ENCODE measurements around the gene HERPUD1. TPM values are rescaled to one million over a fixed set of nuclear protein-coding genes. Genes with fewer than 3 reads are reported as not detected.
"Not testable (repeated sequence)": the region's sequence is repeated elsewhere in the genome, so short reads cannot be mapped to it uniquely, and the experiment has no call there.

The HERPUD1 gene, protein sequence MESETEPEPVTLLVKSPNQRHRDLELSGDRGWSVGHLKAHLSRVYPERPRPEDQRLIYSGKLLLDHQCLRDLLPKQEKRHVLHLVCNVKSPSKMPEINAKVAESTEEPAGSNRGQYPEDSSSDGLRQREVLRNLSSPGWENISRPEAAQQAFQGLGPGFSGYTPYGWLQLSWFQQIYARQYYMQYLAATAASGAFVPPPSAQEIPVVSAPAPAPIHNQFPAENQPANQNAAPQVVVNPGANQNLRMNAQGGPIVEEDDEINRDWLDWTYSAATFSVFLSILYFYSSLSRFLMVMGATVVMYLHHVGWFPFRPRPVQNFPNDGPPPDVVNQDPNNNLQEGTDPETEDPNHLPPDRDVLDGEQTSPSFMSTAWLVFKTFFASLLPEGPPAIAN
- total RNA-seq (100 to 1,000 TPM; 217 to 227 TPM), total RNA-seq (68.2 to 262 (median 147) reads per million in 172 experiments)
- polyA plus RNA-seq (2013, experiment 1 of 2) = 57.4 TPM
- polyA plus RNA-seq (2013, experiment 2 of 2) = 95.6 TPM

- ChIA-PET POLR2A (interaction anchor here (0.6 to 4.5 kb wide), 30 partner anchors 8 to 610 kb away, joined by 3 to 51 read pairs (median 4); partner anchors contain the start of genes ADGRG5, BBS2, CIAPIN1 and COQ9), CTCF (no interaction called here)
- no peaks in the 10 kb centered on the region for H3K9me3 ChIP-seq (ENCODE audit: control insufficient read depth in 1 of 2, insufficient read depth in 1 of 2, low read length in 2 of 2)
- Mint-ChIP-seq H3K27ac (peak within 1 kb of the TSS; percentile 96), H3K9me3 (no peaks in the 10 kb centered on the region), H3K27me3 (no peaks in the 10 kb centered on the region), H3K4me1 (ENCODE audit: low read depth) (peaks cover 39% of the 10 kb centered on the region), H3K4me3 (peak within 1 kb of the TSS; percentile 99), H3K36me3 (ENCODE audit: low read depth) (peaks cover 51% of the 10 kb centered on the region)
- ATAC-seq (ENCODE audit: poor library complexity) = peak; percentile 96
- DNase-seq = peak; percentile 98 to 100 (median 99)
- H3K27me3 ChIP-seq (ENCODE audit: control insufficient read depth in 1 of 2, insufficient read depth in 2 of 2, low read length in 2 of 2) = no peaks in the 10 kb centered on the region
- H3K4me1 ChIP-seq (ENCODE audit: insufficient read depth, low read length) = peaks cover 28% of the 10 kb centered on the region
- intact Hi-C loops (cut with DNase I, micrococcal nuclease) = loop anchor here (2.0 to 10.0 kb wide), 9 partner anchors 57 to 803 kb away; partner anchors contain the start of genes SLC12A3 (in 2 of the 2), ARL2BP (in 1 of the 2), CCDC102A (in 1 of the 2) and KATNB1 (in 1 of the 2)
- peak within 1 kb of the TSS; percentile 81 to 93 for H3K27ac ChIP-seq (ENCODE audit: low read depth in 1 of 2, low read length in 2 of 2)
- peaks cover 27% of the 10 kb centered on the region for H3K36me3 ChIP-seq (ENCODE audit: insufficient read depth, low read length)
- TF ChIP-seq, protein P1, sequence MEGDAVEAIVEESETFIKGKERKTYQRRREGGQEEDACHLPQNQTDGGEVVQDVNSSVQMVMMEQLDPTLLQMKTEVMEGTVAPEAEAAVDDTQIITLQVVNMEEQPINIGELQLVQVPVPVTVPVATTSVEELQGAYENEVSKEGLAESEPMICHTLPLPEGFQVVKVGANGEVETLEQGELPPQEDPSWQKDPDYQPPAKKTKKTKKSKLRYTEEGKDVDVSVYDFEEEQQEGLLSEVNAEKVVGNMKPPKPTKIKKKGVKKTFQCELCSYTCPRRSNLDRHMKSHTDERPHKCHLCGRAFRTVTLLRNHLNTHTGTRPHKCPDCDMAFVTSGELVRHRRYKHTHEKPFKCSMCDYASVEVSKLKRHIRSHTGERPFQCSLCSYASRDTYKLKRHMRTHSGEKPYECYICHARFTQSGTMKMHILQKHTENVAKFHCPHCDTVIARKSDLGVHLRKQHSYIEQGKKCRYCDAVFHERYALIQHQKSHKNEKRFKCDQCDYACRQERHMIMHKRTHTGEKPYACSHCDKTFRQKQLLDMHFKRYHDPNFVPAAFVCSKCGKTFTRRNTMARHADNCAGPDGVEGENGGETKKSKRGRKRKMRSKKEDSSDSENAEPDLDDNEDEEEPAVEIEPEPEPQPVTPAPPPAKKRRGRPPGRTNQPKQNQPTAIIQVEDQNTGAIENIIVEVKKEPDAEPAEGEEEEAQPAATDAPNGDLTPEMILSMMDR (IDR thresholded peaks at IDR 0.05) = peak; percentile 27
- peak within 1 kb of the TSS; percentile 99 for H3K4me3 ChIP-seq (ENCODE audit: low read length)
These were observed at the start of gene HERPUD1 for GRCh38 chr16:56931892-56932720. HERPUD1 (plus strand) TSS chr16:56932142; CDS start chr16:56932245, 103 bp downstream.

DNA sequence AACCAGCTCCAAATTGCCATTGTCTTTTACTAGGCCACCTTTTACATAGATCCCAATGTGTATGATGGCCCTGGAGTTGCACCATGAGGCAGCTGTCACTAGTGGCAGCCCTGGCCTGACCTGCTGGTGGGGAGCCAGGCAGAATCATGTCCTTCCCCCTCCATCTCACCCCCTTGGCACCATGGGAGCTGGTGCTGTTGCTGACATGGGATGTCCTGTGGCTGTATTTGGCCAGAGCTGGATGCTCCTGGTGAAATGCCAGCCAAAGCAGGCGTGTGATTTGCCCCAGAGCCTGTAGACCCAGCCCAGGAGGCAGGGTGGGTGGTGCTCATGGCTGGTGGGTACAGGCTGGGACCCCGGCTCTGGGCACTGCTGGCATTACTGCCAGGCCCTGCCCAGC is 48.4 kb upstream of the HERPUD1 start:
- Mint-ChIP-seq H3K27ac (no peak overlapping the region), H3K4me1 (ENCODE audit: low read depth) (no peaks in the 10 kb centered on the region), H3K36me3 (ENCODE audit: low read depth) (no peaks in the 10 kb centered on the region), H3K9me3 (no peaks in the 10 kb centered on the region), H3K4me3 (no peak overlapping the region), H3K27me3 (no peaks in the 10 kb centered on the region)
- no peak overlapping the region for H3K4me3 ChIP-seq (ENCODE audit: low read length)
- H3K27me3 ChIP-seq (ENCODE audit: control insufficient read depth in 1 of 2, insufficient read depth in 2 of 2, low read length in 2 of 2) = no peaks in the 10 kb centered on the region
- ATAC-seq (ENCODE audit: poor library complexity) (no peak), DNase-seq (no peak)
- intact Hi-C loops (cut with DNase I, micrococcal nuclease) = no loop called here
- no peaks in the 10 kb centered on the region for H3K4me1 ChIP-seq (ENCODE audit: insufficient read depth, low read length)
- H3K36me3 ChIP-seq (ENCODE audit: insufficient read depth, low read length) = no peaks in the 10 kb centered on the region
- ChIA-PET CTCF (no interaction called here), POLR2A (interaction anchor here (0.6 kb wide), 1 partner anchor 302 kb away, joined by 4 read pairs; the partner anchor contains the start of genes PSME3IP1 and RSPRY1)
- H3K9me3 ChIP-seq (ENCODE audit: control insufficient read depth in 1 of 2, insufficient read depth in 1 of 2, low read length in 2 of 2) = no peaks in the 10 kb centered on the region
- TF ChIP-seq, protein P1 (IDR thresholded peaks at IDR 0.05) = no peak
- no peak overlapping the region for H3K27ac ChIP-seq (ENCODE audit: low read depth in 1 of 2, low read length in 2 of 2)

DNA sequence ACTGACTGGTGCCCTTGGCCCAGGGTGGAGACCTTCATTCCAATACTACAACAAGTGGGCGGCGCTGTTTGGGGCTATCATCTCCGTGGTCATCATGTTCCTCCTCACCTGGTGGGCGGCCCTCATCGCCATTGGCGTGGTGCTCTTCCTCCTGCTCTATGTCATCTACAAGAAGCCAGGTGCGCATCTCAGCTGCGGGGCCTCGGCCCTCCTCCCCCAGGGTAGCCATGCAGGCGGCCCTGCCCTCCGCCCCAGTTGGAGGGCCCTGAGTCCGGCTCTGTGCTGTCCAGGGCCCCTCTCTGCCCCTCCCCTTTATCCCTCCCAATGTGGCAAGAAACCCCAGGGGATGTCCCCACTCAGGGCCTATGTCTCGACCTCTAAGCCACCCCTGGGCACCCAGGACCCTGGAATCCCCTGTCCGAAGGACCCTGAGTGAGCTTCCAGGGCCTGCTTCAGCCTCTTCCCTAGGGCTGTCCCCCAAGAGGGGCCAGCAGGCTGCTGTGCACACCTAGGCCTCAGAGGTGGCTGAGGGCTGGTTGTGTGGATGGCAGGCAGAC is 47.8 kb upstream of the HERPUD1 start:
- no peak overlapping the region for H3K27ac Mint-ChIP-seq
- H3K27me3 Mint-ChIP-seq = no peaks in the 10 kb centered on the region
- DNase-seq = no peak

DNA sequence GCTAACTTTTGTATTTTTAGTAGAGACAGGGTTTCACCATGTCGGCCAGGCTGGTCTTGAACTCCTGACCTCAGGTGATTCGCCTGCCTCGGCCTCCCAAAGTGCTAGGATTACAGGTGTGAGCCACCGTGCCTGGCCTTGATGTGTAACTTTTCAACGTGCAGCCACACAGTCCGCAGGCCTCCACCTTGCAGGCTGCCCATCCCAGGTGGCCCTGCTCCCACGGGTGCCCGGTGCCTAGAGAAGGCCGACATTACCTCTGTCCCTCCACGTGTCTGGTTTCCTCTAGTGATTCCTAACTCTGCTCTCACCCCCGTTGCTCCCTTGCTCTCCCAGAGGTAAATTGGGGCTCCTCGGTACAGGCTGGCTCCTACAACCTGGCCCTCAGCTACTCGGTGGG is 47.0 kb upstream of the HERPUD1 start:
- H3K9me3 ChIP-seq (ENCODE audit: control insufficient read depth in 1 of 2, insufficient read depth in 1 of 2, low read length in 2 of 2); intact Hi-C loops (cut with DNase I, micrococcal nuclease); H3K27me3 Mint-ChIP-seq; DNase-seq; H3K36me3 ChIP-seq (ENCODE audit: insufficient read depth, low read length); CTCF ChIA-PET; ATAC-seq (ENCODE audit: poor library complexity); H3K4me1 ChIP-seq (ENCODE audit: insufficient read depth, low read length); H3K4me1 Mint-ChIP-seq (ENCODE audit: low read depth); H3K36me3 Mint-ChIP-seq (ENCODE audit: low read depth); H3K27ac Mint-ChIP-seq; POLR2A ChIA-PET; H3K4me3 Mint-ChIP-seq; H3K4me3 ChIP-seq (ENCODE audit: low read length); H3K9me3 Mint-ChIP-seq; H3K27ac ChIP-seq (ENCODE audit: low read depth in 1 of 2, low read length in 2 of 2); H3K27me3 ChIP-seq (ENCODE audit: control insufficient read depth in 1 of 2, insufficient read depth in 2 of 2, low read length in 2 of 2): not testable (repeated sequence)

More for the DNA sequence above, 47.8 kb upstream of the HERPUD1 start:
- intact Hi-C loops (cut with DNase I, micrococcal nuclease) = no loop called here
- Histone ChIP-seq H3K27ac (ENCODE audit: low read depth in 1 of 2, low read length in 2 of 2) (no peak overlapping the region), H3K4me1 (ENCODE audit: insufficient read depth, low read length) (no peaks in the 10 kb centered on the region), H3K36me3 (ENCODE audit: insufficient read depth, low read length) (no peaks in the 10 kb centered on the region), H3K4me3 (ENCODE audit: low read length) (no peak overlapping the region), H3K9me3 (ENCODE audit: control insufficient read depth in 1 of 2, insufficient read depth in 1 of 2, low read length in 2 of 2) (no peaks in the 10 kb centered on the region), H3K27me3 (ENCODE audit: control insufficient read depth in 1 of 2, insufficient read depth in 2 of 2, low read length in 2 of 2) (no peaks in the 10 kb centered on the region)
- no peak for ATAC-seq (ENCODE audit: poor library complexity)
- CTCF ChIA-PET = no interaction called here
- Mint-ChIP-seq H3K4me3 (no peak overlapping the region), H3K9me3 (no peaks in the 10 kb centered on the region), H3K36me3 (ENCODE audit: low read depth) (no peaks in the 10 kb centered on the region), H3K4me1 (ENCODE audit: low read depth) (no peaks in the 10 kb centered on the region)
- POLR2A ChIA-PET = no interaction called here
- TF ChIP-seq, protein P1 (IDR thresholded peaks at IDR 0.05) = no peak

Data from CD4-positive, alpha-beta T cell (primary cell).